ENCODE measurements around the gene CDH4.
"Not testable (repeated sequence)": the region's sequence is repeated elsewhere in the genome, so short reads cannot be mapped to it uniquely, and the experiment has no call there.

CDH4 gene

GRCh38 chr20:61964675-61965605 lies 712.9 kb downstream of the CDH4 start:
- DNase-seq: no peak

GRCh38 chr20:61965606-61966491 lies 713.8 kb downstream of the CDH4 start:
- no peak for DNase-seq

GRCh38 chr20:61966492-61967244 lies 714.6 kb downstream of the CDH4 start:
- no peak for DNase-seq

GRCh38 chr20:61967300-61967699 lies 715.2 kb downstream of the CDH4 start:
- no peak for DNase-seq

GRCh38 chr20:61968036-61968810 lies 716.2 kb downstream of the CDH4 start:
- DNase-seq: no peak

GRCh38 chr20:61968932-61969331 lies 716.9 kb downstream of the CDH4 start:
- no peak for DNase-seq

GRCh38 chr20:61969806-61970205 lies 717.7 kb downstream of the CDH4 start:
- DNase-seq: no peak

- DNase-seq: no peak
These were observed 718.3 kb downstream of the CDH4 start for GRCh38 chr20:61970357-61970756.

GRCh38 chr20:61971595-61971994 lies 719.5 kb downstream of the CDH4 start:
- DNase-seq: not testable (repeated sequence)

GRCh38 chr20:61972636-61973508 lies 720.8 kb downstream of the CDH4 start:
- DNase-seq: no peak

- no peak for DNase-seq
These were observed 721.7 kb downstream of the CDH4 start for GRCh38 chr20:61973515-61974356.

- no peak for DNase-seq
These were observed 722.2 kb downstream of the CDH4 start for GRCh38 chr20:61974357-61974665.

GRCh38 chr20:61975407-61976129 lies 723.5 kb downstream of the CDH4 start:
- no peak for DNase-seq

- DNase-seq: no peak
These were observed 724.2 kb downstream of the CDH4 start for GRCh38 chr20:61976263-61976643.

- no peak for DNase-seq
These were observed 724.8 kb downstream of the CDH4 start for GRCh38 chr20:61976644-61977418.

GRCh38 chr20:61977419-61977786 lies 725.3 kb downstream of the CDH4 start:
- DNase-seq: no peak

- DNase-seq: no peak
These were observed 726.4 kb downstream of the CDH4 start for GRCh38 chr20:61978491-61978890.

GRCh38 chr20:61979090-61979489 lies 727.0 kb downstream of the CDH4 start:
- no peak for DNase-seq
